ENCODE data around the gene LDLRAD4. TPM values are rescaled to one million over a fixed set of nuclear protein-coding genes. Genes with fewer than 3 reads are reported as not detected.

The LDLRAD4 gene
- total RNA-seq, 1 donor from 2014 or later, result 1.4 TPM

DNA sequence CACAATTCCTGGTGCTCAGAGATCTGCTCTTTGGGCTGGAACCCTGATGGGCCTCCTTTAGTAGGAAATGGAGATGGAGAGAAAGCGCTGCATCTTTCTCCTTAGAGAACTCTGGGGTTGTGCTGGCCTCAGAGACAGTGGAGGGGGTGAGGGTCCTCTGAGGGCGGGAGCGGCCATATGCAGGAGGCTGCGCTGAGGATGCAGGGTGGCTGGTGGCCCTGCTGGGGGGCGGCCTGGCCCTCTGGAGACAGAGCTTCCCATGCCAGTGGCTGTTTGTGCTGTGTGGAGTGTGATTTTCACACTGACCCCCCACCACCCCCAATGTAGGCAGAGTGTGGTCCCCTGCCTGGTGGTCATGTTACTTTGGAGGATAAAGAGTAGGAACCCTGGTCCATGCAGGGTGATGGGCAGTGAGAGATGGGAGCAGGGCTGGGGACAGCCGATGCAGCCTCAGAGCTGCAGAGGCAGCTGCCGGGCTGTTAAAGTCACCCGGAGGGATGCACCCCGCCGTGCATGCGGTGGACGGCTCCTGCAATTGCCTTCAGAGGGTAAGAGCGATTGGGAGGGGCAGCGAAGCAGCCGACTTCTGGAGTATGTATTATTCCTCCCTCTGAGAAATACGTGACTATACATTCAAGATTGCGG, 313.2 kb downstream of the LDLRAD4 start:
- no peak overlapping the region for H3K27ac Mint-ChIP-seq (ENCODE audit: unreplicated experiment)
- H3K9me3 Mint-ChIP-seq, result no peaks in the 10 kb centered on the region
- no peak for TF ChIP-seq CTCF (conservative IDR thresholded peaks at IDR 0.05)
- H3K27me3 Mint-ChIP-seq (ENCODE audit: low read depth), result no peaks in the 10 kb centered on the region
- peaks cover 6% of the 10 kb centered on the region for H3K4me1 Mint-ChIP-seq
- no peaks in the 10 kb centered on the region for H3K36me3 Mint-ChIP-seq (ENCODE audit: low read depth)
- H3K4me3 Mint-ChIP-seq, result no peak overlapping the region
- no peak for DNase-seq (ENCODE audit: low read depth, low spot score)

DNA sequence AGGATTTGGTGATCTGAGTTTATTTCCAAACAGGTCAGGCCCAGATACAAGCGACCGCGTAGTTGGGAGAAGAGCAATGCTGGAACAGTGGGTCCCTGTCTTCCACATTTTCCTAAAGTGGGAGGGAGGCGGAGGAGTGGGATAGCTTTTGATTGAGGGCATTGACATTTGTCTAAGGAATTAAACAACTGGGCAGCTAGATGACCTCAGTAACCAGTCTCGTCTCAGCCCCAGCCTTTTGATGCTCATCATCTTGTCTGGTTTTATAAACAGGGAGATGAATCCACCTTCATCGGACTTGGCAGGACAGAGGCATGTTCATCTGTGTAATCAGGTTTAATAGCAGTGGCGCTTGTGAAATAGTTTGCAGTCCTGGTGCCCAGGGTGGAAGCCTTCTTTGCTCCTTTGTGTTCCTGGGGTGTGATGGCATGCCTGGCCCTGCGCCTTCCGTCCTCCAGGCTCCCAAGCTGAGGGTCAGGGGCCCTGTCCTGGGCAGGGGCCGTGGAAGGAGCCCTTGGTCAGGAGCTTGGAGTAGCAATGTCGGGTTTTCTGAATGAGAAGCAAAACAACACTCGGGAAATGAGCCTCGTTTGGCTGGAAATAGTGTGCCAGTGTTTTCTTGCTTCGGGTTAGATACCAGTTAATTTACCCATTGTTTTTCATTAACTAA, 314.0 kb downstream of the LDLRAD4 start:
- Mint-ChIP-seq H3K27ac (ENCODE audit: unreplicated experiment) (no peak overlapping the region), H3K36me3 (ENCODE audit: low read depth) (no peaks in the 10 kb centered on the region), H3K9me3 (no peaks in the 10 kb centered on the region), H3K4me3 (no peak overlapping the region), H3K4me1 (peaks cover 6% of the 10 kb centered on the region), H3K27me3 (ENCODE audit: low read depth) (no peaks in the 10 kb centered on the region)
- no peak for TF ChIP-seq CTCF (conservative IDR thresholded peaks at IDR 0.05)
- DNase-seq (ENCODE audit: low read depth, low spot score), result no peak

DNA sequence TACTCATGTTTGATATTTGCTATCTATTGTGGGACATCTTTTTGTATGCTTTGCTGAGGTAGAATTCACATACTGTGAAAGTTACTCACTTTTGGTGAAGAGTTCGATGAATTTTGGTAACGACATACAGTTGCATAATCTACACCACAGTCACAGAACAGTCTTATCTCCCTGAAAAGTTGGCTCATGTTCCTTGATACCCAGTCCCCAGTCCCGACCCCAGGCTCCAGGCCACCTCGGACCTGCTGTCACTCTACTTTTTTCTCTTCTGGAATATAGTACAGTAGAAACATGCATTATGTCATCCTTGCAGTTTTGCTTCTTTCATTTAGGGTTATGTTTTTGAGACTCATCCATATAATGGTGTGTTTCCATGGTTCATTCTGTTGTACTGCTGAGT, 316.1 kb downstream of the LDLRAD4 start:
- no peak overlapping the region for H3K4me3 Mint-ChIP-seq
- peaks cover 6% of the 10 kb centered on the region for H3K4me1 Mint-ChIP-seq
- no peaks in the 10 kb centered on the region for H3K36me3 Mint-ChIP-seq (ENCODE audit: low read depth)
- no peaks in the 10 kb centered on the region for H3K27me3 Mint-ChIP-seq (ENCODE audit: low read depth)
- no peak overlapping the region for H3K27ac Mint-ChIP-seq (ENCODE audit: unreplicated experiment)
- no peak for TF ChIP-seq CTCF (conservative IDR thresholded peaks at IDR 0.05)
- H3K9me3 Mint-ChIP-seq, result no peaks in the 10 kb centered on the region
- DNase-seq (ENCODE audit: low read depth, low spot score), result no peak

GRCh38 chr18:13536578-13536977, 318.0 kb downstream of the LDLRAD4 start:
- Mint-ChIP-seq H3K27me3 (ENCODE audit: low read depth) (no peaks in the 10 kb centered on the region), H3K4me3 (no peak overlapping the region), H3K36me3 (ENCODE audit: low read depth) (no peaks in the 10 kb centered on the region), H3K9me3 (no peaks in the 10 kb centered on the region), H3K27ac (ENCODE audit: unreplicated experiment) (no peak overlapping the region), H3K4me1 (peaks cover 6% of the 10 kb centered on the region)
- TF ChIP-seq CTCF (conservative IDR thresholded peaks at IDR 0.05), result no peak
- DNase-seq (ENCODE audit: low read depth, low spot score), result no peak

DNA sequence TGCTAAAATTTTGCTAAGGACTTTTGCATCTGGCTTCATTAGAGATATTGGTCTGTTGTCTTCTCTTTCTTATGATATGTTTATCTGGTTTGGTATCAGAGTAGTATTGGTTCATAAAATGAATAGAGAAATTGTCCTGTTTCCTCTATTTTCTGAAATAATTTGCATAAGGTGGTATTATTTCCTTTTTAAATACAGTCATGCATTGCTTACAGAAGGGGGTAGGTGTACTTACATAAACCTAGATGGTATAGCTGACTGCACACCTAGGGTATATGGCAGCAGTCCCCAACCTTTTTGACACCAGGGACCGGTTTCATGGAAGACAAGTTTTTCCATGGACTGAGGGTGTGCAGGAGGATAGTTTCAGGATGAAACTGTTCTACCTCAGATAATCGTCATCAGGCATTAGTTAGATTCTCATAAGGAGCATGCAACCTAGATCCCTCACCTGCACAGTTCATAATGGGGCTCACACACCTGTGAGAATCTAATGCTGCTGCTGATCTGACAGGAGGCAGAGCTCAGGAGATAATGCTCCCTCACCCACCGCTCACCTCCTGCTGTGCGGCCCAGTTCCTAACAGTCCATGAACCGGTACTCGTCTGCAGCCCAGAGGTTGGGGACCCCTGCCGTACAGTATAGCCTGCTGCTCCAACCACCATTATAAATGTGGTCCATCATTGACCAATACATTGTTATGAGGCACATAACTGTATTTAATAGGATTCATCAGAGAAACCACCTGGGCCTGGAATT, 318.6 kb downstream of the LDLRAD4 start:
- Mint-ChIP-seq H3K27ac (ENCODE audit: unreplicated experiment) (no peak overlapping the region), H3K9me3 (no peaks in the 10 kb centered on the region), H3K4me1 (peaks cover 4% of the 10 kb centered on the region), H3K36me3 (ENCODE audit: low read depth) (no peaks in the 10 kb centered on the region), H3K27me3 (ENCODE audit: low read depth) (no peaks in the 10 kb centered on the region), H3K4me3 (no peak overlapping the region)
- DNase-seq (ENCODE audit: low read depth, low spot score), result no peak
- no peak for TF ChIP-seq CTCF (conservative IDR thresholded peaks at IDR 0.05)

Data from neural crest cell (in vitro differentiated cells).